Measurements from ENCODE around the gene USB1.

Gene USB1

DNA sequence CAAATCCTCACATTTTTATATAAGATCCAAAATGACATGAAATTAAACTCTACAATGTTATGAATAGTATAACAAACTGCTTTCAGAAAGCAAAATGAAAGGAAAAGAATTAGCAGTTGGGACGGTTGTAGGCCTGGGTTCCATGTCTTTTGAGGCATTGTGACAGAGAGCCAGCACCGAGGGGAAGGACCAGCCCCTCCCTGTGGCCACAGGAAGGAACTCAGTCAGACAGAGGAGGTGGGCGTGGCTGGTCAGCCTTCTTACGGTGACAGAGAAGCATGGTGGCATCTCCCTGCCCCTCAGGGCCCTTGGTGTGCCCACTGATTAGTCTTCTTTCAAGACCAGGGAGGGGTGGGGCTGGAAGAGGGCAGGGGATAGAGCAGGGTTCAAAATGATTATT lies 6.4 kb upstream of the USB1 start:
- H3K27ac ChIP-seq (ENCODE audit: low read length), result no peak overlapping the region

DNA sequence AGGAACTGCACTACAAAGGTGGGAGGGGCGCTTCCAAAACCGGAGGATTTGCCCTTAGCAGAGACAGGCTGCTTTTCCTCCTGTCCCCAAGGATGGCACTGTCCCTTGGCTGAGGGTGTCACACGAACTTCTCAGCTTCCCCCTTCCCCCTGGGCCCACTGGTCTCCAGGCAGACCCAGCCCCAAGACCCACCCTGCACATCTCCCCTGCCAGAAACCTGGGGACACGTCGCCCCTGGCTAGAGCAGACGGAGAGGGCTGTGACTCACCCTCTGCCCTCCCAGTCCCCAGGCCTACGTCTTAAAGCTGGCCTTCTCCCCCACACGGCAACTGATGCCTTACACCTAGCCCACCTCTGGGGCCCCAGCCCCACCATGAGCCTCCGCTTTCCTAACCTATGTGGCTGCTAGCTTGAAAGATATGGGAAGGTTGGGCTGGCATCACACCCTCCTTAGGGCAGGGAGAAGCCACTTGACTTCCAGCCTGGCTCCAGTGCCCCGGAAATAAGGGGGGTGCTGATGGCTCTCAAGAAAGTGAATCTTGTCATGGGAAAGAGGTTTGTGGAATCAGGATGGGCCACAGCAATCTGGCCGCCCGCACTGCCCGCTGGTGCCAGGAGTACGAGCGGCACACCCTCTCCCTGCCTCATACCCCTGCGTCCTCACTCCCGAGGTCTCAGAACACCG lies 5.3 kb upstream of the USB1 start:
- no peak overlapping the region for H3K9ac ChIP-seq (ENCODE audit: low read length in 2 of 2)
- H3K27me3 ChIP-seq (ENCODE audit: control insufficient read depth in 1 of 2, insufficient read depth in 2 of 2, low read length in 2 of 2), result no peaks in the 10 kb centered on the region
- H3K9me3 ChIP-seq (ENCODE audit: control insufficient read depth in 2 of 2, low read length in 2 of 2), result no peaks in the 10 kb centered on the region
- H3K27ac ChIP-seq (ENCODE audit: low read length), result no peak overlapping the region
- peaks cover 7 to 38% of the 10 kb centered on the region in 2 donors for H3K36me3 ChIP-seq (ENCODE audit: control insufficient read depth in 2 of 2, insufficient read depth in 2 of 2, low read length in 2 of 2)
- no peak overlapping the region for H3K4me3 ChIP-seq (ENCODE audit: low read length in 2 of 2)
- peaks cover 17% of the 10 kb centered on the region for H3K4me1 ChIP-seq (ENCODE audit: control insufficient read depth, insufficient read depth, low read length)

More for the DNA sequence above, 6.4 kb upstream of the USB1 start:
- no peak overlapping the region for H3K4me3 ChIP-seq (ENCODE audit: low read length in 2 of 2)
- peaks cover 14% of the 10 kb centered on the region for H3K4me1 ChIP-seq (ENCODE audit: control insufficient read depth, insufficient read depth, low read length)
- H3K9ac ChIP-seq (ENCODE audit: low read length in 2 of 2), result no peak overlapping the region
- H3K27me3 ChIP-seq (ENCODE audit: control insufficient read depth in 1 of 2, insufficient read depth in 2 of 2, low read length in 2 of 2), result no peaks in the 10 kb centered on the region
- peaks cover 7 to 38% of the 10 kb centered on the region in 2 donors for H3K36me3 ChIP-seq (ENCODE audit: control insufficient read depth in 2 of 2, insufficient read depth in 2 of 2, low read length in 2 of 2)
- H3K9me3 ChIP-seq (ENCODE audit: control insufficient read depth in 2 of 2, low read length in 2 of 2), result no peaks in the 10 kb centered on the region

- peaks cover 20% of the 10 kb centered on the region for H3K4me1 ChIP-seq (ENCODE audit: control insufficient read depth, insufficient read depth, low read length)
- H3K27me3 ChIP-seq (ENCODE audit: control insufficient read depth in 1 of 2, insufficient read depth in 2 of 2, low read length in 2 of 2), result no peaks in the 10 kb centered on the region
- peaks cover 7 to 38% of the 10 kb centered on the region in 2 donors for H3K36me3 ChIP-seq (ENCODE audit: control insufficient read depth in 2 of 2, insufficient read depth in 2 of 2, low read length in 2 of 2)
- no peaks in the 10 kb centered on the region for H3K9me3 ChIP-seq (ENCODE audit: control insufficient read depth in 2 of 2, low read length in 2 of 2)
- H3K4me3 ChIP-seq (ENCODE audit: low read length in 2 of 2), result no peak overlapping the region
- no peak overlapping the region for H3K27ac ChIP-seq (ENCODE audit: low read length)
- H3K9ac ChIP-seq (ENCODE audit: low read length in 2 of 2), result no peak overlapping the region
Measured at GRCh38 chr16:57996406-57997175, 4.6 kb upstream of the USB1 start.

DNA sequence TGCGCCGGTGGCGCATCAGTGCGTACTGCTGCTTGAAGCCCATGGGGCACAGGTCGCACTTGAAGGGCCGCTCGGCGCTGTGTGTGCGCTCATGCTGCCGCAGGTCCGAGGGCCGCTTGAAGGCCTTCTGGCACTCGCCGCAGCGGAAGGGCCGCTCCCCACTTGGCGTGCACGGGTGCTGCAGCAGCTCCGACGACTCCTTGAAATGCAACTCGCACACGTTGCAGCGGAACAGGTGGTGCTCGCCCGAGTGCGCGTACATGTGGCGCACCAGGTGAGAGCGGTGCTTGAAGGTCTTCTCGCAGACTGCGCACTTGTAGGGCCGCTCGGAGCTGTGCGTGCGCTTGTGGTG lies 4.1 kb upstream of the USB1 start:
- Histone ChIP-seq H3K9me3 (ENCODE audit: control insufficient read depth in 2 of 2, low read length in 2 of 2) (no peaks in the 10 kb centered on the region), H3K27ac (ENCODE audit: low read length) (no peak overlapping the region), H3K4me3 (ENCODE audit: low read length in 2 of 2) (no peak overlapping the region), H3K9ac (ENCODE audit: low read length in 2 of 2) (no peak overlapping the region), H3K36me3 (ENCODE audit: control insufficient read depth in 2 of 2, insufficient read depth in 2 of 2, low read length in 2 of 2) (peaks cover 7 to 39% of the 10 kb centered on the region in 2 donors), H3K4me1 (ENCODE audit: control insufficient read depth, insufficient read depth, low read length) (peaks cover 26% of the 10 kb centered on the region), H3K27me3 (ENCODE audit: control insufficient read depth in 1 of 2, insufficient read depth in 2 of 2, low read length in 2 of 2) (no peaks in the 10 kb centered on the region)

- Histone ChIP-seq H3K36me3 (ENCODE audit: control insufficient read depth in 2 of 2, insufficient read depth in 2 of 2, low read length in 2 of 2) (peaks cover 7 to 39% of the 10 kb centered on the region in 2 donors), H3K9ac (ENCODE audit: low read length in 2 of 2) (no peak overlapping the region), H3K4me3 (ENCODE audit: low read length in 2 of 2) (no peak overlapping the region), H3K4me1 (ENCODE audit: control insufficient read depth, insufficient read depth, low read length) (peaks cover 27% of the 10 kb centered on the region), H3K27me3 (ENCODE audit: control insufficient read depth in 1 of 2, insufficient read depth in 2 of 2, low read length in 2 of 2) (no peaks in the 10 kb centered on the region), H3K27ac (ENCODE audit: low read length) (no peak overlapping the region), H3K9me3 (ENCODE audit: control insufficient read depth in 2 of 2, low read length in 2 of 2) (no peaks in the 10 kb centered on the region)
Measured at GRCh38 chr16:57997528-57998265, 3.5 kb upstream of the USB1 start.

DNA sequence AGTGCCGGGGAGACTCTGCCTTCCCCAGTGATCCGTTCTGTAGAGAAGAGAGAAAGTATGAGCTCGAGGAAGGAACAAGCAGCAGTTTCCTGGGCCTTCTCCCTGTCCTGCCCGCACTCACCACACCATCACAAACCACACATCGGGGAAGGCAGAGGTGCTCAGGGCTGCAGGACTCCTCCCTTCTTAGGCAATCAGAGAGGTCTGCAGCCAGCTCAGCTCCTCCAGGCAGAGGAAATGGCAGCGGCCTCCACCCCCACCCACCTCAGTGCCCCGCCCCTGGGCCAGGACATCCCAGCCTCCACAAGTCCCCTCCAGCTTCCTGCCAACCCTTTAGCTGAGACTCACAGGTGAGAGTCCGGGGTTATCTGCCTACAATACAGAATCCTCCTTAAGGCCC lies 2.7 kb upstream of the USB1 start:
- no peaks in the 10 kb centered on the region for H3K9me3 ChIP-seq (ENCODE audit: control insufficient read depth in 2 of 2, low read length in 2 of 2)
- peaks cover 7 to 37% of the 10 kb centered on the region in 2 donors for H3K36me3 ChIP-seq (ENCODE audit: control insufficient read depth in 2 of 2, insufficient read depth in 2 of 2, low read length in 2 of 2)
- peak overlapping the region; percentile 72 to 79 for H3K9ac ChIP-seq (ENCODE audit: low read length in 2 of 2)
- no peaks in the 10 kb centered on the region for H3K27me3 ChIP-seq (ENCODE audit: control insufficient read depth in 1 of 2, insufficient read depth in 2 of 2, low read length in 2 of 2)
- no peak overlapping the region for H3K27ac ChIP-seq (ENCODE audit: low read length)
- H3K4me3 ChIP-seq (ENCODE audit: low read length in 2 of 2), result no peak overlapping the region
- peaks cover 27% of the 10 kb centered on the region for H3K4me1 ChIP-seq (ENCODE audit: control insufficient read depth, insufficient read depth, low read length)

- Histone ChIP-seq H3K4me1 (ENCODE audit: control insufficient read depth, insufficient read depth, low read length) (peaks cover 27% of the 10 kb centered on the region), H3K27ac (ENCODE audit: low read length) (no peak overlapping the region), H3K9me3 (ENCODE audit: control insufficient read depth in 2 of 2, low read length in 2 of 2) (no peaks in the 10 kb centered on the region), H3K27me3 (ENCODE audit: control insufficient read depth in 1 of 2, insufficient read depth in 2 of 2, low read length in 2 of 2) (no peaks in the 10 kb centered on the region), H3K4me3 (ENCODE audit: low read length in 2 of 2) (peak overlapping the region in 1 of 2 donors; percentile 86), H3K36me3 (ENCODE audit: control insufficient read depth in 2 of 2, insufficient read depth in 2 of 2, low read length in 2 of 2) (peaks cover 7 to 34% of the 10 kb centered on the region in 2 donors), H3K9ac (ENCODE audit: low read length in 2 of 2) (peak overlapping the region; percentile 72 to 79)
Measured at GRCh38 chr16:57998992-57999365, 2.2 kb upstream of the USB1 start.

GRCh38 chr16:57999366-57999970 lies 1.7 kb upstream of the USB1 start:
- Histone ChIP-seq H3K4me3 (ENCODE audit: low read length in 2 of 2) (peak overlapping the region; percentile 56 to 86), H3K9me3 (ENCODE audit: control insufficient read depth in 2 of 2, low read length in 2 of 2) (no peaks in the 10 kb centered on the region), H3K36me3 (ENCODE audit: control insufficient read depth in 2 of 2, insufficient read depth in 2 of 2, low read length in 2 of 2) (peaks cover 7 to 30% of the 10 kb centered on the region in 2 donors), H3K9ac (ENCODE audit: low read length in 2 of 2) (peak overlapping the region; percentile 72 to 79), H3K27me3 (ENCODE audit: control insufficient read depth in 1 of 2, insufficient read depth in 2 of 2, low read length in 2 of 2) (no peaks in the 10 kb centered on the region), H3K4me1 (ENCODE audit: control insufficient read depth, insufficient read depth, low read length) (peaks cover 27% of the 10 kb centered on the region), H3K27ac (ENCODE audit: low read length) (peak overlapping the region; percentile 31)

GRCh38 chr16:57999971-58000705 lies 1.1 kb upstream of the USB1 start, which contains the start of gene ZNF319:
TSS of gene ZNF319 (minus strand) at chr16:58000672. CDS start at chr16:57998265, 2,407 bp downstream.
- peak within 1 kb of the TSS; percentile 81 for H3K27ac ChIP-seq (ENCODE audit: low read length)
- peaks cover 7 to 29% of the 10 kb centered on the region in 2 donors for H3K36me3 ChIP-seq (ENCODE audit: control insufficient read depth in 2 of 2, insufficient read depth in 2 of 2, low read length in 2 of 2)
- peaks cover 27% of the 10 kb centered on the region for H3K4me1 ChIP-seq (ENCODE audit: control insufficient read depth, insufficient read depth, low read length)
- H3K9ac ChIP-seq (ENCODE audit: low read length in 2 of 2), result peak within 1 kb of the TSS; percentile 79 to 80
- H3K9me3 ChIP-seq (ENCODE audit: control insufficient read depth in 2 of 2, low read length in 2 of 2), result no peaks in the 10 kb centered on the region
- H3K27me3 ChIP-seq (ENCODE audit: control insufficient read depth in 1 of 2, insufficient read depth in 2 of 2, low read length in 2 of 2), result no peaks in the 10 kb centered on the region
- H3K4me3 ChIP-seq (ENCODE audit: low read length in 2 of 2), result peak within 1 kb of the TSS; percentile 71 to 86

Data from stomach smooth muscle (tissue), 2 donors.